ENCODE data around the gene DLK1. TPM values are rescaled to one million over a fixed set of nuclear protein-coding genes. Genes with fewer than 3 reads are reported as not detected.

Gene DLK1
- total RNA-seq, 1 donor from 2014 or later: not detected

Other genes with a start within 250 kb of the DLK1 start
- gene BEGAIN, start 139.5 kb upstream of the DLK1 start, total RNA-seq: 0.11 and 0.13 TPM in 2 replicates
- 0.86 and 1.5 TPM in 2 replicates for gene MEG3, start 99.2 kb downstream of the DLK1 start, total RNA-seq
- gene RTL1, start 176.8 kb downstream of the DLK1 start, total RNA-seq: not detected in 2 replicates

Measured in pulmonary artery endothelial cell (primary cell).